Measurements from ENCODE around the gene CCDC197. TPM values are rescaled to one million over a fixed set of nuclear protein-coding genes. Genes with fewer than 3 reads are reported as not detected.
A peak's percentile ranks its signal among the peaks of the same experiment; 100 is the strongest.

Gene CCDC197
- total RNA-seq, 2 experiments from 2014 or later = 0.45 TPM; not detected in 1

DNA sequence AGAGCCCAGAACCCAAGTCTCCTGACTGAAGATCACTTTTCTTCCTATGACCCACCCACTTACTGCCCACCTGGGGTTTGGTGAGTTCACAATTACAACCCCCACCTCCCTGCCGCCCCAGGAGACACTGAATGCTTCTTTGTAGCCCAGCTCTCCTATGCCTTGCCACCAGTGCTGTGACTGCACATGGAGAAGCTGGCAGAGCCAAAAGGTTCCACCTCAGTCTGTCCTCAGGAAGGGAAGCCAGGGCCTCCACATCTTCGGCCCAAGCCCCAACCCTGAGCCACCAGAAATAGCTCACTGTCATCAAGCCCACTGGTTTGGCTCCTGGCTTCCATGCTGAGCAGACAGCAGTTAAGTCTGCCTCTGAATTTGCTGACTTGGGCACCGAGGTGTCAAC lies 54.7 kb downstream of the CCDC197 start:
- H3K4me1 Mint-ChIP-seq = peaks cover 46% of the 10 kb centered on the region
- peaks cover 86% of the 10 kb centered on the region for H3K36me3 Mint-ChIP-seq (ENCODE audit: low read depth)
- peak; percentile 9 for DNase-seq
- POLR2A ChIA-PET = interaction anchor here (1.0 to 4.8 kb wide), 4 partner anchors 13 to 77 kb away, joined by 3 to 30 read pairs (median 4); partner anchors contain the start of genes DDX24, IFI27L1 and IFI27L2
- H3K27me3 Mint-ChIP-seq = no peaks in the 10 kb centered on the region
- H3K27ac Mint-ChIP-seq = peak overlapping the region; percentile 42
- no peaks in the 10 kb centered on the region for H3K9me3 Mint-ChIP-seq
- H3K4me3 Mint-ChIP-seq = no peak overlapping the region
- CTCF ChIA-PET = interaction anchor here (0.6 to 4.8 kb wide), 8 partner anchors 16 to 129 kb away, joined by 3 to 29 read pairs (median 7); partner anchors contain the start of genes DDX24, IFI27L1 and IFI27L2

DNA sequence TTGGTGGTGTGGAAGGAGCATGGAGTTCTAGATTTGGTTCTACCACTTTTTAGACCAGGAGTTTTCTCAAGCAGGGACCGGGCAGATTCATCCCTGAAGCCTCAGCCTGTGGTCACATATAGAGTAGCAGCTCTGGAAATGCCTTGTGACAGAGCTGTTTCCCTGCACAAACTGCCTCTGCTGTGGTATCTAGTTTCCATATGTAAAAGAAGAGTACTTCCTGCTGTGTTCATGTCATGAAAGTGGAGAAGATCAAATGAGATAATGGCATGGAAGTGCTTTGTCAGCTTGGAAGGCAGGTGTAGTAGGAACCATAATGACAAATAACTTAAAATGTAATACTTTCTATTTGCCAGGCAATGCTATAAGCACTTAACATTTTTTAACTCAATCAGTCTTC lies 55.1 kb downstream of the CCDC197 start:
- no peak overlapping the region for H3K4me3 Mint-ChIP-seq
- DNase-seq = peak; percentile 15
- no peaks in the 10 kb centered on the region for H3K27me3 Mint-ChIP-seq
- ChIA-PET CTCF (interaction anchor here (0.6 to 4.8 kb wide), 7 partner anchors 16 to 128 kb away, joined by 3 to 29 read pairs (median 8); partner anchors contain the start of genes DDX24, IFI27L1 and IFI27L2), POLR2A (interaction anchor here (1.0 to 4.8 kb wide), 5 partner anchors 12 to 77 kb away, joined by 3 to 30 read pairs (median 4); partner anchors contain the start of genes DDX24, IFI27L1 and IFI27L2)
- H3K27ac Mint-ChIP-seq = peak overlapping the region; percentile 42
- H3K36me3 Mint-ChIP-seq (ENCODE audit: low read depth) = peaks cover 86% of the 10 kb centered on the region
- peaks cover 50% of the 10 kb centered on the region for H3K4me1 Mint-ChIP-seq
- H3K9me3 Mint-ChIP-seq = no peaks in the 10 kb centered on the region

DNA sequence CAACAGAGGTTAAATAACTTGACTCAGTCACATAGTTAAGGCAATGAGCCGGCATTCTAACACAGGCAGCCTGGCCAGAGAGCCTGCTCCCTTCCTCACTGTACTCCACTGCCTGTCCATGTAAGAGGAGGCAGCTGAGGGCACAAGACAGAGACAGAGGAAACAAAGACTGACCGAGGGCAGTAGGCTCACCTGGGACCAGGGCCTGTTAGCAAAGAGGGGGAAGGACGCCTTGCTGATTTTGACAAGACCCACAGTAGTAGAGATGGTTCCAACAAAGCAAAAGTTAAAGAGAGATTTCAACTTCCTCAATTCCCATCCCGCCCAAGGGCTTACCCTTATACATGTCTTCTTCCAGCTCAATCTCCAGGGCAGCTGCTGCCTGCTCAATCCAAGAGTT lies 55.6 kb downstream of the CCDC197 start:
- peak; percentile 11 for DNase-seq
- Mint-ChIP-seq H3K27ac (peak overlapping the region; percentile 42), H3K4me1 (peaks cover 55% of the 10 kb centered on the region), H3K36me3 (ENCODE audit: low read depth) (peaks cover 87% of the 10 kb centered on the region), H3K27me3 (no peaks in the 10 kb centered on the region), H3K4me3 (no peak overlapping the region), H3K9me3 (no peaks in the 10 kb centered on the region)
- ChIA-PET CTCF (interaction anchor here (1.0 to 4.8 kb wide), 6 partner anchors 12 to 84 kb away, joined by 3 to 29 read pairs (median 8); partner anchors contain the start of genes DDX24, IFI27L1 and IFI27L2), POLR2A (interaction anchor here (1.0 to 4.8 kb wide), 5 partner anchors 12 to 77 kb away, joined by 3 to 30 read pairs (median 4); partner anchors contain the start of genes DDX24, IFI27L1 and IFI27L2)

DNA sequence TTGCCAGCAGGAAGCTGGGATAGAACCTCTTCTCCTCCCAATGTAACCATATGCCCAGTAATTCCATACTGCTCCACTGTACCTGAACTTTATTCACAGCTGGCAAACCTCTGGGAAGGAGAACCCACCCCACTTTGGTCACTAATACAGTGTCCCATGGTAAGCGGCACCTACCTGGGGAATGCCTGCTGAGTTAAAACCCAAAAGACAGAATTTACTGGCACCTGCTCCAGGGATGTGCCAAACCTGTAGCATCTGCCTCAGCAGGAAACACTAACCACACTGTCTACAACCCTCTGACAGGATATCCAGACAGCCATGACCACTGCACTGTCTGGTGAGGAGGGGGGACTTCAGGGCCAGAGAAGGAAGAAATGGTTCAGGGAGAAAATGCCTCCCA lies 57.3 kb downstream of the CCDC197 start:
- Mint-ChIP-seq H3K4me3 (no peak overlapping the region), H3K4me1 (peaks cover 67% of the 10 kb centered on the region), H3K27ac (peak overlapping the region; percentile 45), H3K27me3 (no peaks in the 10 kb centered on the region), H3K9me3 (no peaks in the 10 kb centered on the region), H3K36me3 (ENCODE audit: low read depth) (peaks cover 90% of the 10 kb centered on the region)
- POLR2A ChIA-PET = interaction anchor here (4.8 kb wide), 1 partner anchor 27 kb away, joined by 30 read pairs; the partner anchor contains the start of genes DDX24 and IFI27L1
- no peak for DNase-seq
- CTCF ChIA-PET = interaction anchor here (0.5 to 1.6 kb wide), 4 partner anchors 18 to 764 kb away, joined by 3 to 5 read pairs (median 4); partner anchors contain the start of genes DDX24 and IFI27L1

DNA sequence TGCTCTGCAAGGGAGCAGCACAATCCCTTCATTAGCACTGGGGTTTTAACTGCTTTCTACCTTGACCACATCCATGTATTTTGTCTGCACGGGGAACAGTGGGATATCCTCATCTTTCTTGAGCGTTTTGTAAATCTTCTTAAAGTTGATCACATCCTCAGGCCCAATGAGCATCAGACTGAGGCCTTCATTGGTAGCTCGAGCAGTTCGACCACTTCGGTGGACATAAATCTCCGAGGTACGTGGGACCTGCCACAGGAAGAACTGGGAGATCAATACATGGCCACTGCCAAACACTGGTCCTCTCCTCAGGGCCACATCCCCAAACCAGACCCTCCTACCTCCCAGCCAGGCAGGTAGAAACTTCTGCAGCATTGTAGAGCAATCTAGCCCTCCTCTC lies 57.8 kb downstream of the CCDC197 start:
- Mint-ChIP-seq H3K4me1 (peaks cover 67% of the 10 kb centered on the region), H3K27ac (no peak overlapping the region), H3K27me3 (no peaks in the 10 kb centered on the region), H3K4me3 (no peak overlapping the region), H3K36me3 (ENCODE audit: low read depth) (peaks cover 89% of the 10 kb centered on the region), H3K9me3 (no peaks in the 10 kb centered on the region)
- POLR2A ChIA-PET = interaction anchor here (4.8 kb wide), 1 partner anchor 26 kb away, joined by 30 read pairs; the partner anchor contains the start of genes DDX24 and IFI27L1
- DNase-seq = no peak
- CTCF ChIA-PET = interaction anchor here (1.1 kb wide), 1 partner anchor 26 kb away, joined by 3 read pairs; the partner anchor contains the start of genes DDX24 and IFI27L1

DNA sequence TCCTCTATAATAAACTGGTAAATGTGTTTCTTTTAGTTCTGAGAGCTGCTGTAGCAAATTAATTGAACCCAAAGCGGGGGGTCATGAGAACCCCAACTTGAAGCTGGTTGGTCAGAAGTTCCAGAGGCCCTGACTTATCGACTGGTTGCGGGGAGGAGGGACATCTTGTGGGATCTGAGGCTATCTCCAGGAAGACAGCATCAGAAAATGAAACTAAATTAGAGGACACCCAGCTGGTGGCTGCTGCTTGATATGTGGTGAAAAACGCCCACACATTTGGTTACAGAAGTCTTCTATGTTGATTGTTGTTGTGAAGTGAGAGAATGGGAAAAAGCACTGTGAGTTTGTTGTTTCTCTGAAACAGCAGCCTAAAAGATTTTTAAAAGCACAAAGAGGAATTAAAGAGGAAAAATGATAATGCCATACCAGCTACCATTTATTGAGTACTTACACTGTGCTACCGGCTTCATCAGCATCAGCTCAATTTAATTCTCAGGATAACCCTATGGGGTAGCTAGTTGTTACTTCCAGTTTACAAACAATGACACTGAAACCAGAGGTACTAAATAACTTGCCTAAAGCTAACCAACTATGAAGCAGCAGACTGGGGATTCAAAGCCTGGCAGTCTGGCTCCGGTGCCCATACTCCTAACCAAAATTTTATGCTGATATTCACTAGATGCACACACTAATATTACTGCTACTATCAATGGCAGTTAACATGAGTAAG lies 59.6 kb downstream of the CCDC197 start:
- Mint-ChIP-seq H3K27me3 (no peaks in the 10 kb centered on the region), H3K9me3 (no peaks in the 10 kb centered on the region), H3K36me3 (ENCODE audit: low read depth) (peaks cover 89% of the 10 kb centered on the region), H3K27ac (peak overlapping the region; percentile 83), H3K4me1 (peaks cover 65% of the 10 kb centered on the region), H3K4me3 (peak overlapping the region; percentile 7)
- ChIA-PET POLR2A (interaction anchor here (0.8 to 3.5 kb wide), 10 partner anchors 9 to 94 kb away, joined by 3 to 54 read pairs (median 4); partner anchors contain the start of genes DDX24, IFI27L1 and IFI27L2), CTCF (interaction anchor here (0.9 to 3.7 kb wide), 9 partner anchors 21 to 117 kb away, joined by 3 to 21 read pairs (median 5); partner anchors contain the start of genes DDX24, IFI27L1 and IFI27L2)
- peak; percentile 56 for DNase-seq

DNA sequence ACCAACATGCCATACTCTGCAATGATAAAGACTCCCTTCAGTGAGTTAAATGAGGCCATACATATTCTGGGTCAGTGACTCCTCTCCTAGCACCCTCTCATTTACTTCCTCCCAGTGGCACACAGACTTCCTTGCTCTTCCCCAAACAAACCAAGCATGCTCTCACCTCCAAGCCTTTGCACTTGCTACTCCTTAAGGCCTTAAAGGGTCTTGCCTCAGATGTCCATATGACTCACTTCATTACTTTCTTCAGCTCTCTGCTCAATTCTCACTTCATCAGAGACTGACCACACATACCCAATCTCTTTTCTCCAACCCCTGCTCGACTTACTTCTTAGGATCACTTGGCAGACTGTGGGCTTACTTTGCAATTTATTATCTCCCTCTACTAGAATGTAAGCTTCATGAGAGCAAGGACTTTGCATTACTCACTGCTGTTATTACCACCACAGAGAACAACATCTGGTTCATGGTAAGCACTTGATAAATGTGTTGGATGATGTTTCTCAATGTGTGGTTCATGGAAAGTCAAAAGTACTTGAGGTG lies 61.1 kb downstream of the CCDC197 start:
- Mint-ChIP-seq H3K27ac (peak overlapping the region; percentile 3), H3K36me3 (ENCODE audit: low read depth) (peaks cover 89% of the 10 kb centered on the region), H3K9me3 (no peaks in the 10 kb centered on the region), H3K4me3 (no peak overlapping the region), H3K27me3 (no peaks in the 10 kb centered on the region), H3K4me1 (peaks cover 54% of the 10 kb centered on the region)
- ChIA-PET CTCF (interaction anchor here (0.9 to 3.7 kb wide), 6 partner anchors 9 to 118 kb away, joined by 3 to 21 read pairs (median 4); no protein-coding TSS in a partner anchor), POLR2A (interaction anchor here (1.2 to 3.5 kb wide), 6 partner anchors 10 to 37 kb away, joined by 3 to 54 read pairs (median 4); partner anchors contain the start of genes DDX24 and IFI27L1)
- DNase-seq = no peak

Other genes with a start within 250 kb of the CCDC197 start
- gene PRIMA1, start 208.8 kb upstream of the CCDC197 start, total RNA-seq = not detected
- not detected for gene FAM181A, start 70.0 kb upstream of the CCDC197 start, total RNA-seq
- 10 to 100 TPM; 93.9 to 99.3 TPM for gene ASB2, start 20.7 kb upstream of the CCDC197 start, total RNA-seq
- 1 to 10 TPM; 7.3 to 7.9 TPM for gene OTUB2, start 29.0 kb downstream of the CCDC197 start, total RNA-seq
- gene DDX24, start 83.9 kb downstream of the CCDC197 start, total RNA-seq = 100 to 1,000 TPM; 210 to 216 TPM
- gene IFI27L1, start 84.0 kb downstream of the CCDC197 start, total RNA-seq = 10 to 100 TPM; 49.5 to 51.0 TPM
- gene IFI27, start 113.4 kb downstream of the CCDC197 start, total RNA-seq = 100 to 1,000 TPM; 184 to 186 TPM
- 100 to 1,000 TPM; 100 to 102 TPM for gene IFI27L2, start 132.3 kb downstream of the CCDC197 start, total RNA-seq
- gene PPP4R4, start 177.0 kb downstream of the CCDC197 start, total RNA-seq = 1 to 10 TPM; 3.3 to 4.9 TPM

Data from activated CD4-positive, alpha-beta memory T cell treated with anti-CD3 and anti-CD28 coated beads, Interleukin-2, amount 10 ng/mL, durations not matched to agents 7 days and 5 days (primary cell).